WERI-Rb-1 (cell line): ENCODE results near the gene KRTAP4-9.
"Not testable (repeated sequence)": the region's sequence is repeated elsewhere in the genome, so short reads cannot be mapped to it uniquely, and the experiment has no call there.

Experiments used
- DNase-seq: peaks from one replicate; pipeline ENCODE4 v3.0.0-alpha.2; 2020
- H3K27ac ChIP-seq: fragments of 250-450 bp; sonication (Bioruptor Pico); 2 replicates; pipeline ENCODE4 v1.5.1; 2020; ENCODE audit warnings: mild to moderate bottlenecking, moderate library complexity
- H3K27me3 ChIP-seq: fragments of 250-450 bp; sonication (Bioruptor Pico); 2 replicates; pipeline ENCODE4 v1.5.1; 2021; ENCODE audit warnings: mild to moderate bottlenecking, low read depth, moderate library complexity; ENCODE audit not compliant: insufficient read depth, severe bottlenecking
- H3K36me3 ChIP-seq: fragments of 250-450 bp; sonication (Bioruptor Pico); 2 replicates; pipeline ENCODE4 v1.5.1; 2020; ENCODE audit warnings: mild to moderate bottlenecking, moderate library complexity
- H3K4me3 ChIP-seq: 2 replicates; pipeline ENCODE4 v1.5.1; 2011; ENCODE audit warnings: low read depth, mild to moderate bottlenecking, control low read depth, low read length
- H3K9me3 ChIP-seq: fragments of 250-450 bp; sonication (Bioruptor Pico); 2 replicates; pipeline ENCODE4 v1.5.1; 2021; ENCODE audit warnings: mild to moderate bottlenecking, moderate library complexity; ENCODE audit not compliant: severe bottlenecking
- CTCF ChIP-seq: IDR thresholded peaks from 2 replicates; pipeline ENCODE4 v1.5.1; 2011; ENCODE audit warnings: low read depth, mild to moderate bottlenecking, control low read depth, inconsistent platforms, low read length

The KRTAP4-9 gene

GRCh38 chr17:41145261-41145660 is 40.1 kb downstream of the KRTAP4-9 start:
- H3K4me3 ChIP-seq = no peak overlapping the region

GRCh38 chr17:41147531-41148204 is 42.5 kb downstream of the KRTAP4-9 start:
- H3K4me3 ChIP-seq = no peak overlapping the region
- no peak for DNase-seq
- H3K27me3 ChIP-seq = peaks cover 87% of the 10 kb centered on the region
- H3K36me3 ChIP-seq = no peaks in the 10 kb centered on the region
- no peak overlapping the region for H3K27ac ChIP-seq
- no peaks in the 10 kb centered on the region for H3K9me3 ChIP-seq
- no peak for TF ChIP-seq CTCF

More at GRCh38 chr17:41145261-41145660, 40.1 kb downstream of the KRTAP4-9 start:
- Histone ChIP-seq H3K27me3 (peaks cover 86% of the 10 kb centered on the region), H3K36me3 (no peaks in the 10 kb centered on the region), H3K27ac (no peak overlapping the region), H3K9me3 (peaks cover 8% of the 10 kb centered on the region)
- no peak for TF ChIP-seq CTCF
- DNase-seq = no peak

- H3K27ac ChIP-seq, H3K4me3 ChIP-seq, DNase-seq, H3K36me3 ChIP-seq, H3K9me3 ChIP-seq: not testable (repeated sequence)
- peaks cover 90% of the 10 kb centered on the region for H3K27me3 ChIP-seq
Measured at GRCh38 chr17:41148971-41149651, 43.9 kb downstream of the KRTAP4-9 start.

- Histone ChIP-seq H3K36me3 (no peaks in the 10 kb centered on the region), H3K9me3 (no peaks in the 10 kb centered on the region), H3K27me3 (peaks cover 90% of the 10 kb centered on the region), H3K4me3 (no peak within 1 kb of the TSS), H3K27ac (no peak within 1 kb of the TSS)
- no peak for TF ChIP-seq CTCF
- no peak for DNase-seq
Measured at GRCh38 chr17:41149652-41149985, 44.4 kb downstream of the KRTAP4-9 start, which contains the start of gene KRTAP4-5. Gene KRTAP4-5, minus strand, starts transcription at chr17:41149825. Its CDS starts 58 bp downstream, at chr17:41149767.

- no peak for TF ChIP-seq CTCF
- DNase-seq = no peak
- Histone ChIP-seq H3K9me3 (no peaks in the 10 kb centered on the region), H3K4me3 (no peak overlapping the region), H3K27ac (no peak overlapping the region), H3K27me3 (peaks cover 90% of the 10 kb centered on the region), H3K36me3 (no peaks in the 10 kb centered on the region)
Measured at GRCh38 chr17:41150026-41150425, 44.8 kb downstream of the KRTAP4-9 start.

GRCh38 chr17:41151525-41151924 is 46.3 kb downstream of the KRTAP4-9 start:
- Histone ChIP-seq H3K4me3 (no peak overlapping the region), H3K9me3 (no peaks in the 10 kb centered on the region), H3K27me3 (peaks cover 90% of the 10 kb centered on the region), H3K36me3 (no peaks in the 10 kb centered on the region), H3K27ac (no peak overlapping the region)
- DNase-seq = no peak
- TF ChIP-seq CTCF = no peak
